Measurements from ENCODE around the gene IL3RA.
A peak's percentile ranks its signal among the peaks of the same experiment; 100 is the strongest.

IL3RA gene

GRCh38 chrX:1385253-1386223, 49.0 kb downstream of the IL3RA start:
- DNase-seq = no peak

GRCh38 chrX:1386338-1387127, 49.9 kb downstream of the IL3RA start:
- no peak for DNase-seq

DNA sequence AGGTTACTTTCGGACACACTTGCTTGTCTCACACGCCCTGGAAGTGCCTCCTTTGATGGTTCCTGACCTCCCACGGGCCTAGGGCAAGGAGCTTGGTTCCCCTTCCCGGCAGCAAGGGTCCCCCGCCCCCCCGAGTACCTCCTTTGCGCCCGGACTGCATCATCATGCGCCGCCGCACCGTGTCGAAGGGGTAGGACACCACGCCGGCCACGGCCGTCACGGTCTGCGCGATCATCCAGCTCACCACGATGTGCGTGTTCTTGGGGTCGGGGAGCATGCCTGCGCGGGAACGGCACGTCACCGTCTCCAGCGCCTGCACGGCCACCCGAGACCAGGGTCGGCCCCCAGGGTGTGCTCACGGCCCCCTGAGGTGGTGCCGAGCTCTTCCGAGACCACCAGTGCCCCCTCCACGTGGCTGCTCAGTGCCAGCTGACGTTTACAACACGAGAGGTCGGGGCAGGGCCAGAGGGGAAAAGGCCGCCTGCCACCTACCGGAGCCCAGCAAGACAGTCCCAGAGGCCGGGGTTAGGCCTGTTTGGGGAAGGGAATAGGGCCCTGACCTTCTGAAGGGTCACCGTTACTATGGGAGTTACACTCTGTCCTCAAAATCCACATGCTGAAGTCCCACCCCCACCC, 50.7 kb downstream of the IL3RA start:
- no peak for DNase-seq

GRCh38 chrX:1388651-1389050, 52.1 kb downstream of the IL3RA start:
- DNase-seq = no peak

GRCh38 chrX:1389181-1389992, 52.8 kb downstream of the IL3RA start:
- DNase-seq = no peak

- no peak for DNase-seq
Measured at GRCh38 chrX:1389993-1390285, 53.4 kb downstream of the IL3RA start.

DNA sequence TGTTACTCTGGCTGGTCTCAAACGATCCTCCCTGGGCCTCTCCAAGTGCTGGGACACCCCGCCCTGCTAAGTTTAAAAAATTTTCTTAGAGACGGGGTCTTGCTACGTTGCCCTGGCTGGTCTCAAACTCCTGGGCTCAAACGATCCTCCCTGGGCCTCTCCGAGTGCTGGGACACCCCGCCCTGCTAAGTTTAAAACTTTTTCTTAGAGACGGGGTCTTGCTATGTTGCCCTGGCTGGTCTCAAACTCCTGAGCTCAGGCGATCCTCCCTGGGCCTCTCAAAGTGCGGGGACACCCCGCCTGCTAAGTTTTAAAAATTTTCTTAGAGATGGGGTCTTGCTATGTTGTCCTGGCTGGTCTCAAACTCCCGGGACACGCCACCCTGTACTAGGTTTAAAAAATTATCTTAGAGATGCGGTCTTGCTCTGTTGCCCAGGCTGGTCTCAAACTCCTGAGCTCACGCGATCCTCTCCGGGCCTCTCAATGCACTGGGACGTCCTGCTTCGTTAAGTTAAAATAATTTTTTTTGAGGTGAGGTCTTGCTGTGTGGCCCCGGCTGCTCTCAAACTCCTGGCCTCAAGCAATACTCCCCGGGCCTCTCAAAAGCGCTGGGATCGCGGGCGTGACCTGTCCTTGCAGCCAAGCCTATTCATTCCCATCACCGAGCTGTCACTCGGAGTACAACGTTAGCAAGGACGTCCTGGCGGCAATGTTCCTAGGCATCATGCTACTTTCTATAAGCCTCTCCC, 54.2 kb downstream of the IL3RA start:
- DNase-seq = no peak

GRCh38 chrX:1391370-1391706, 54.8 kb downstream of the IL3RA start:
- peak; percentile 91 for DNase-seq

- DNase-seq = peak; percentile 100
Measured at GRCh38 chrX:1391707-1392375, 55.3 kb downstream of the IL3RA start, which contains the start of gene SLC25A6. Gene SLC25A6, minus strand, starts transcription at chrX:1392113. Its CDS starts 104 bp downstream, at chrX:1392009.

GRCh38 chrX:1392376-1393068, 55.9 kb downstream of the IL3RA start:
- DNase-seq = peak; percentile 59

DNA sequence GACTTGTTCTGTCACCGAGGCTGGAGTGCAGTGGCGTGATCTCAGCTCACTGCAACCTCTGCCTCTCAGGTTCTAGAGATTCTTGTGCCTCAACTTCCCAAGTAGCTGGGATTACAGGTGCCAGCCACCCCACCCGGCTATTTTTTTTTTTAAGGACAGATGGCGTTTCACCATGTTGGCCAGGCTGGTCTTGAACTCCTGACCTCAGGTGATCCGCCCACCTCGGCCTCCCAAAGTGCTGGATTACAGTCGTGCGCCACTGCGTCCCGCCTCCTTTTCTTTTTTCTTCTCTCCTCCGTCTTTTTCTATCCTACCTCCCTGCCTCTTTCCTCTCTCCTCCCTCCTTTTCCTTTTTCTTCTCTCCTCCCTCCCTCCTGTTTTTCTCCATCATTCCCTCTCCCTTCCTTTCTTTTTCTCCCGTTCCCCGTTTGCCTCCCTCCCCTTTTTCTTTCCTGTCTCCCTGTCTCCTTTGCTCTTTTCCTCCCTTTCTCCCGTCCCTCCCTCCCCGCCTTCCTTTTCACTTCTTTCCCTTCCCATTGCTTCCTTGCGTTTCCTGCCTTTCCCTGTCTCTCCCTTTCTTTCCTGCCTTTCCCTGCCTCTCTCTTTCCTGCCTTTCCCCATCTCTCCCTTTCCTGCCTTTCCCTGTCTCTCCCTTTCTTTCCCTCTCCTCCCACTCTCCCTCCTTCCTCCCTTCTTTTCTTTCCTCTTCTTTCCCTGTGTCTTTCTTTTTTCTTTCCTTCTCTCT, 57.5 kb downstream of the IL3RA start:
- peak; percentile 0 for DNase-seq

- DNase-seq = peak; percentile 1
Measured at GRCh38 chrX:1394731-1395501, 58.3 kb downstream of the IL3RA start.

DNA sequence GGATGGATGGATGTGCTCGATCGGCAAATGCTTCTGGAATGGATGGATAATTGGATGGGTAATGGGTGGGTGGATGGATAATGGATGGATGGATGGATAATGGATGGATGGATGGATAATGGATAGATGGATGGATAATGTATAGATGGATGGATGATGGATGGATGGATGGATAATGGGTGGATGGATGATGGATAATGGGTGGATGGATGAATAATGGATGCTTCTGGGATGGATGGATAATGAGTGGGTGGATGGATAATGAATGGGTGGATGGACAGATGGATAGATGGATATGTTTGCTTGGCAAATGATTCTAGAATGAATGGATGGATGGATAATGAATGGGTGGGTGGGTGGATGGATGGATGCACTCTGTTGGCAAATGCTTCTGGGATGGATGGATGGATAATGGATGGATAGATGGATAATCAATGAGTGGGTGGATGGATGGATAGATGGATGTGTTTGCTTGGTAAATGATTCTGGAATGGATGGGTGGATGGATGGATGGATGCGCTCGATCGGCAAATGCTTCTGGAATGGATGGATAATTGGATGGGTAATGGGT, 59.1 kb downstream of the IL3RA start:
- no peak for DNase-seq

DNA sequence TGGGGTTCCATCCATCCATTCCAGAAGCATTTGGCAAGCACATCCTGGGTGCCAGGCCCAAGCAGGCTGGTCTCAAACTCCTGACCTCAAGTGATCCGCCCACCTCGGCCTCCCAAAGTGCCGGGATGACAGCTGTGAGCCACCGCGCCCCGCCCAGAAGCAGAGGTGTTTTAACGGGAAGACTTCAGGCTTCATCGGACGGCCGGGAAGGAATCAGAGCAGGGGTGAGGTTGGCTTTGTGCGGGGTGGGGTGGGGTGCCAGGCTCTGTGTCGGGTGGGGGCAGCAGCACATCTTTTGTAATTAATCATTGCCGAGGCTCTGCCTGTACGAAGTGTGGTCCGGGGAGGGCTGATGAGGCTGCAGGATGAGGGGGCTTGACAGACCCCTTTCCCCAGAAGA, 60.4 kb downstream of the IL3RA start:
- DNase-seq = no peak

GRCh38 chrX:1397441-1398270, 61.1 kb downstream of the IL3RA start:
- DNase-seq = no peak

- DNase-seq = no peak
Measured at GRCh38 chrX:1398431-1399340, 62.1 kb downstream of the IL3RA start.

DNA sequence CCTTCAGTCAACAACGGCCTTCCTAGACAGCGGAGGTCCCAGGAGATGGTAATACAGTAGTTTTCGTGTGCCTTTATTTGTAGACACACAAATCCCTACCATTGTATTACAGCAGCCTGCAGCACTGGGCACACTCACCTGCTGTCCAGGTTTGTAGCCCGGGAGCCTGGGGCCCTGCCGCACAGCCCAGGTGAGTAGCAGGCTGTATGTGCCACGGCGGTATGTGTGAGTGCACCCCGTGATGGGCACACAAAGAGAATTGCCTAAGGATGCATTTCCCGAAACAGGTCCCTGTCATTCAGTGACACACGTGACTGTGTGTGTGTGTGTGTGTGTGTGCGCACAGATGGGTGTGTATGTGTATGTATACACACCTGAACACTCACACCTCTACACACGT, 63.5 kb downstream of the IL3RA start:
- no peak for DNase-seq

Data from stimulated activated CD4-positive, alpha-beta T cell treated with anti-CD3 and anti-CD28 coated beads, Interleukin-1b, Interleukin-23, amount 100 ng/mL, for 48 hours (primary cell).